Keratinocyte (primary cell): ENCODE results near the gene MICAL2. TPM values are rescaled to one million over a fixed set of nuclear protein-coding genes. Genes with fewer than 3 reads are reported as not detected.

Source experiments
- DNase-seq: peaks from one replicate; pipeline ENCODE4 v3.0.0-alpha.2; 2011; ENCODE audit warnings: low read depth, missing footprints, low spot score
- FAIRE-seq: peaks from 2 replicates; lab custom pipeline; 2011; peaks lifted over from hg19 to GRCh38; lab: Jason Lieb, UNC
- H2AFZ ChIP-seq: 2 replicates; pipeline ENCODE4 v1.6.0; 2012; ENCODE audit warnings: low read length, control low read depth, inconsistent platforms; ENCODE audit not compliant: control insufficient read depth
- H3K27ac ChIP-seq: 2 replicates; pipeline ENCODE4 v1.5.1; 2011; ENCODE audit warnings: low read length; ENCODE audit not compliant: control insufficient read depth, insufficient read depth
- H3K27me3 ChIP-seq: 3 replicates; pipeline ENCODE4 v1.6.0; 2011; ENCODE audit warnings: low read length; ENCODE audit not compliant: control insufficient read depth, insufficient read depth; ENCODE audit errors: extremely low read depth
- H3K36me3 ChIP-seq, 2 experiments: 2 replicates in 1 of 2; 3 replicates in 1 of 2; pipeline ENCODE4 v1.5.1; 2011; ENCODE audit warnings: low read length in 2 of 2, mild to moderate bottlenecking in 1 of 2; ENCODE audit not compliant: control insufficient read depth in 2 of 2, insufficient read depth in 2 of 2; ENCODE audit errors: extremely low read depth in 1 of 2
- H3K4me1 ChIP-seq: 3 replicates; pipeline ENCODE4 v1.5.1; 2011; ENCODE audit warnings: low read length; ENCODE audit not compliant: control insufficient read depth, insufficient read depth; ENCODE audit errors: extremely low read depth
- H3K4me2 ChIP-seq: 3 replicates; pipeline ENCODE4 v1.6.0; 2011; ENCODE audit warnings: low read depth, low read length; ENCODE audit not compliant: control insufficient read depth, insufficient read depth; ENCODE audit errors: extremely low read depth
- H3K4me3 ChIP-seq, 3 experiments: fragments of 200-600 bp in 1 of 3; sonication (generic) in 1 of 3; 2 replicates in 2 of 3; 3 replicates in 1 of 3; pipeline ENCODE4 v1.5.1; 2011 to 2016; ENCODE audit warnings: low read length in 3 of 3, mild to moderate bottlenecking in 3 of 3, control low read depth in 2 of 3, inconsistent platforms in 1 of 3, low read depth in 1 of 3, mixed read lengths in 1 of 3, mixed run types in 1 of 3, moderate library complexity in 1 of 3; ENCODE audit not compliant: control insufficient read depth in 2 of 3, insufficient read depth in 2 of 3; ENCODE audit errors: extremely low read depth in 1 of 3
- H3K79me2 ChIP-seq: 2 replicates; pipeline ENCODE4 v1.6.0; 2012; ENCODE audit warnings: low read length; ENCODE audit not compliant: control insufficient read depth, insufficient read depth
- H3K9ac ChIP-seq: 3 replicates; pipeline ENCODE4 v1.6.0; 2011; ENCODE audit warnings: low read length; ENCODE audit not compliant: control insufficient read depth, insufficient read depth; ENCODE audit errors: extremely low read depth
- H3K9me1 ChIP-seq: 3 replicates; pipeline ENCODE4 v1.6.0; 2011; ENCODE audit warnings: low read length; ENCODE audit not compliant: control insufficient read depth, insufficient read depth; ENCODE audit errors: extremely low read depth
- H3K9me3 ChIP-seq: 2 replicates; pipeline ENCODE4 v1.5.1; 2012; ENCODE audit warnings: low read depth, low read length; ENCODE audit not compliant: control insufficient read depth
- H4K20me1 ChIP-seq: 3 replicates; pipeline ENCODE4 v1.6.0; 2011; ENCODE audit warnings: low read length; ENCODE audit not compliant: control insufficient read depth, insufficient read depth; ENCODE audit errors: extremely low read depth
- EZH2 ChIP-seq: IDR thresholded peaks from one replicate; pipeline ENCODE4 v1.6.1; 2012; ENCODE audit warnings: inconsistent platforms, mild to moderate bottlenecking, low read length, moderate library complexity
- dilution Hi-C: fragments of 300-500 bp; cut with MboI; formaldehyde crosslinking; loops from one replicate; pipeline ENCODE4 v1.7.0; 2020; ENCODE audit warnings: low sequenced_read_pairs; ENCODE audit not compliant: extremely low pct_ligation_motif_present
- polyA plus RNA-seq, 5 experiments: library from polyadenylated mRNA; depleted of rRNA in 3 of 5; stranded (reverse) in 3 of 5; stranded (forward) in 1 of 5; unstranded in 1 of 5; fragments of >200 nt; gene quantifications; 1 replicate in 1 of 5; 2 replicates in 3 of 5; 3 replicates in 1 of 5; pipeline versions ENCODE4 v1.2.1 to v1.2.3, GENCODE V29; 2011 to 2012; ENCODE audit warnings: missing spikeins in 2 of 5, low read depth in 1 of 5, low replicate concordance in 1 of 5
- TF ChIP-seq, protein P1 (sequence below), 3 experiments: IDR thresholded peaks in 1 of 3; conservative IDR thresholded peaks in 1 of 3; optimal IDR thresholded peaks in 1 of 3; 2 replicates in 2 of 3; 3 replicates in 1 of 3; pipeline versions ENCODE3 to v1.5.1; 2011; ENCODE audit warnings: low read length in 3 of 3, mild to moderate bottlenecking in 3 of 3, moderate library complexity in 2 of 3, control low read depth in 1 of 3, inconsistent platforms in 1 of 3; ENCODE audit not compliant: insufficient read depth in 2 of 3; ENCODE audit errors: extremely low read depth in 1 of 3

The MICAL2 gene
- polyA plus RNA-seq, 1 donor (not counting 4 experiments of a cell fraction or from before 2014, with no cell fraction given), result 83.9 TPM

DNA sequence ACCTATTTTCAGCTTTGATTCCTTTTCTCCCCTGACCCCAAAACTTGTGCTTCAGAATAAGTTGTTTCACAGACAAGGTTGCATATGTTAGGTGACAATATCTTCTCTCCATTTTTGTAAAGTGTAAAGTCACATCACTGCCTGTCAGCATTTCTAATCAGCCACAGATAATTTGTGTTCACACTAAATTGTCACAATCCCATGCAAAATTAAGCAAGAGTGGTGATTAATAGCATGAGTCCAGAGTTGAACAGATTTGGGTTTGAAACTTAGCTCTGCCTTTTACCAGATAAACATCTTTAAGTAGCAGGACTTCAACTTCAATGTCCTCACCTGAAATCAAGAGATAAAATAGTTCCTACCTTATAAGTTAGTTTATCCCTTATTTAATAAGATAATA, 80.1 kb downstream of the MICAL2 start:
- TF ChIP-seq, protein P1, sequence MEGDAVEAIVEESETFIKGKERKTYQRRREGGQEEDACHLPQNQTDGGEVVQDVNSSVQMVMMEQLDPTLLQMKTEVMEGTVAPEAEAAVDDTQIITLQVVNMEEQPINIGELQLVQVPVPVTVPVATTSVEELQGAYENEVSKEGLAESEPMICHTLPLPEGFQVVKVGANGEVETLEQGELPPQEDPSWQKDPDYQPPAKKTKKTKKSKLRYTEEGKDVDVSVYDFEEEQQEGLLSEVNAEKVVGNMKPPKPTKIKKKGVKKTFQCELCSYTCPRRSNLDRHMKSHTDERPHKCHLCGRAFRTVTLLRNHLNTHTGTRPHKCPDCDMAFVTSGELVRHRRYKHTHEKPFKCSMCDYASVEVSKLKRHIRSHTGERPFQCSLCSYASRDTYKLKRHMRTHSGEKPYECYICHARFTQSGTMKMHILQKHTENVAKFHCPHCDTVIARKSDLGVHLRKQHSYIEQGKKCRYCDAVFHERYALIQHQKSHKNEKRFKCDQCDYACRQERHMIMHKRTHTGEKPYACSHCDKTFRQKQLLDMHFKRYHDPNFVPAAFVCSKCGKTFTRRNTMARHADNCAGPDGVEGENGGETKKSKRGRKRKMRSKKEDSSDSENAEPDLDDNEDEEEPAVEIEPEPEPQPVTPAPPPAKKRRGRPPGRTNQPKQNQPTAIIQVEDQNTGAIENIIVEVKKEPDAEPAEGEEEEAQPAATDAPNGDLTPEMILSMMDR (optimal IDR thresholded peaks at IDR 0.05 in 1 of 3, IDR thresholded peaks at IDR 0.05 in 1 of 3, conservative IDR thresholded peaks at IDR 0.05 in 1 of 3; ENCODE audit: extremely low read depth in 1 of 3, insufficient read depth in 2 of 3, low read length in 3 of 3), result no peak
- no peak for TF ChIP-seq EZH2
- H3K27ac ChIP-seq, result peak overlapping the region; percentile 96
- DNase-seq, result no peak
- H3K9ac ChIP-seq, result peak overlapping the region; percentile 70
- H3K79me2 ChIP-seq, result peaks cover 76% of the 10 kb centered on the region
- no peak overlapping the region for H2AFZ ChIP-seq
- peaks cover 53% of the 10 kb centered on the region for H3K4me1 ChIP-seq
- H3K36me3 ChIP-seq, result peaks cover 16 to 54% of the 10 kb centered on the region in 2 experiments
- H4K20me1 ChIP-seq, result no peaks in the 10 kb centered on the region
- peak overlapping the region in 2 of 3 experiments; percentile 35 to 52 for H3K4me3 ChIP-seq
- H3K4me2 ChIP-seq, result peak overlapping the region; percentile 72
- H3K9me1 ChIP-seq, result no peaks in the 10 kb centered on the region
- H3K27me3 ChIP-seq, result no peaks in the 10 kb centered on the region
- dilution Hi-C loops, result no loop called here
- H3K9me3 ChIP-seq, result no peaks in the 10 kb centered on the region
- FAIRE-seq, result no peak

DNA sequence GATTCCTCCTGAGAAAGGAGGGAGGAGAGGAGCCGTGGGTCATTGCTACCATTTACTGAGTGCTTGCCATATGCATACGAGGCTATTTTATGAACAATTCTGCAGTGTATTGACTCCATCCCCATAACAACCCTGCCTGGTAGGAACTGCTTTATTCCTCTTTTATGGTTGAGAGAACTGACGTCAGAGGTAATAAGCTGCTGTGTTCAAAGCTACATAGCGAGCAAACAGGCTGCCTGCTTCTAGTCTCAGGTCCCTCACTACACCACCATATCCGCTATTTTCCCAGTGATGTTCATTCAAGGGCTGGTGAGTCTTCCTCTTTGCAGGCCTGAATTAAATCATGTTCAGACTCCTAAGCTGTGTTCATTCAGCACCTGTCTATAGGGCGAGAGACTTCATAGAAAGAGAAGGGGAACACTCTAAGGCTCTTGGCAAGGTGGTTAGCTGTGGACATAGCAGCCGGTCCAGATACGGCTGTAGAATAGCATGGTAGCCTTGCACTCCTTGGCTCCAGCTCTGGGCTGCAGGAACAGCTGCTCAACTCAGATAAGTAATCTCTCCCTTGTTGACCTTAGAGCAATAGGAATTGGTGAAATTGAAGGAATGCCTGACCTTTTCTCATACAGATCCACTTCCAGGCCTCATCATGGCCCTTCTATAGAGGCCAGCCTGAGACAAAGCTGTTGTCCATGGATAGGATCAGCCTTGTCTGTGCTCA, 82.6 kb downstream of the MICAL2 start:
- H3K79me2 ChIP-seq, result peaks cover 70% of the 10 kb centered on the region
- no peak overlapping the region for H2AFZ ChIP-seq
- H3K9me1 ChIP-seq, result no peaks in the 10 kb centered on the region
- H3K9me3 ChIP-seq, result no peaks in the 10 kb centered on the region
- DNase-seq (no peak), FAIRE-seq (no peak)
- no peak overlapping the region for H3K4me3 ChIP-seq
- H4K20me1 ChIP-seq, result no peaks in the 10 kb centered on the region
- no peak overlapping the region for H3K4me2 ChIP-seq
- H3K4me1 ChIP-seq, result peaks cover 51% of the 10 kb centered on the region
- H3K36me3 ChIP-seq, result peaks cover 17 to 61% of the 10 kb centered on the region in 2 experiments
- dilution Hi-C loops, result no loop called here
- H3K27ac ChIP-seq, result peak overlapping the region; percentile 18
- no peak overlapping the region for H3K9ac ChIP-seq
- no peaks in the 10 kb centered on the region for H3K27me3 ChIP-seq
- TF ChIP-seq, protein P1 (optimal IDR thresholded peaks at IDR 0.05 in 1 of 3, IDR thresholded peaks at IDR 0.05 in 1 of 3, conservative IDR thresholded peaks at IDR 0.05 in 1 of 3; ENCODE audit: extremely low read depth in 1 of 3, insufficient read depth in 2 of 3, low read length in 3 of 3), result no peak
- TF ChIP-seq EZH2, result no peak
